Myocyte (in vitro differentiated cells): Measurements from ENCODE around the gene TMCO4. TPM values are rescaled to one million over a fixed set of nuclear protein-coding genes. Genes with fewer than 3 reads are reported as not detected.

Experiments used
- DNase-seq: peaks from one replicate; pipeline ENCODE4 v3.0.0-alpha.2; 2012; ENCODE audit warnings: low read depth
- total RNA-seq: library from RNA; depleted of rRNA; stranded (reverse); fragments of >200 nt; gene quantifications from 2 replicates; pipeline ENCODE4 v1.2.3, GENCODE V29; 2014

Gene TMCO4
- total RNA-seq, 1 donor from 2014 or later, result 11.0 TPM

GRCh38 chr1:19689085-19689757 lies 110.5 kb downstream of the TMCO4 start:
- no peak for DNase-seq

DNA sequence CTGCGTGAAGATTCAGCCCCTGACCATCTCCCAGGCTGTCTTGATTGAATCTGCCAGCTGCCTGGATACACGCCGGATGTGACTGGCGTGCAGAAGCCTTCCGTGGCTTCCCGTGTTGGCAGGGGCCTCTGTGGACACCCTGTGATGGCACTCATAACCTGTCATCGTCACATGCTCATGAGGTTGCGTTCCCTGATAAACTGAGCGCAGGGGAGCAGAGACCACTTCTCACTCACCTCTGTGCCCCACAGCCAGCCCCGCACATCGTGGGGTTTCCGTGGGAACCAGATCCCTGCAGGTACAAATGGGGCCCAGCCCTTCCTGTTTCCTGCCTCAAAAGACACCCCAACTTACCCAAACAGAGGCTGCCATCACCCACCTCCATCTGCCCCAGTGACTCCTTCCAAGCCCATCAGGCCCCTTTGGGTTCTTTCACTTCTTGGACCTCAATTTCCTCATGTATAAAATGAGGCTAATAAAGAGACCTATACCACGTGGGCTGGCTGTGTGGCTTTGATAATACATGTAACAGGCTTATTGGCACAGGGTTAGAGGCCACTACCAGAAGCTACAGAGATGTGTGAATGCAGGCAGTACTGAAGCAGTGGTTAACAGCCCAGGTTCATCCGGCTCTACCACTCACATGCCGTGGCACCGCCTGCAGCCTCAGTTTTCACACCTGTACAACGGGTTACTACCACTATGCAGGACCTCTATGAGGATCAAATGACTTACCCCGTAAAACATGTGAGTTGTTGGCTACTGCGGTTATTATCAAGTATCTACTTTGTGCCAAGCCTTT lies 111.5 kb downstream of the TMCO4 start:
- DNase-seq, result no peak

DNA sequence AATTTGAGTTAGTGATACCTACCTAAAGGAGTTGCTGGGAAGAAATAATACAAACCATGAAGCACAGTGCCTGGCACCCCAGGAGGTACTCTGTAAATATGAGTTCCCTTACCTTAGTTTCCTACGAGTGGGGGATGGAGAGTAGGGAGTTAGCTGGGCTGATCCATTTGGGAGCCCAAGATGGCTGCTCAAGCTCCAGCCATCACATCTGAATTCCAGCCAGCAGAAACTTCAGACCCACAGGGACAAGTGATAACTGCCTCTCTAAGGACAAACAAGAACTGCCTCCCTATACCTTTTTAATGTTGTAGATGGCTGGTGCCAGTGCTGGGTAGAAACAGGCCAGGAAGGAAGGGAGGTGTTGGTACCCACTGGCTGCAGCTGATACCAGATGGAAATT lies 112.3 kb downstream of the TMCO4 start:
- no peak for DNase-seq

DNA sequence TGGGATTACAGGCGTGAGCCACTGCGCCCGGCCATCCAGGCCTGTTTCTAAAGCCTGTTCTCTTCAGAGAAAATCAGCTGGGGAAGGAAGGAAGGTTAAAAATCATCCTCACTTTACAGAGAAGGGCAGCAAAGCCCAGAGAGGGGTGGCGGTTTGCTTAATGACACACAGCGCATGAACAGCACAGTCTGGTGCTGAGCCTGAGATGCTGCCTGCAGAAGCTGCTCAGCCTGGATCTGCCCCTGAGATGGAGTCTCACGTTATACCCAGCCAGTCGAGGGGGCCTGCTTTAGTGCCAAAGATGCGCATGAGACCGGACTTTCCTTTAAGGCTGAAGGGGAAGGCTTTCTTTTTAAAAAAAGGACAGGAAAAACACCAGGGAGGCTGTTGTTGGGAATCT lies 113.7 kb downstream of the TMCO4 start:
- DNase-seq, result no peak

DNA sequence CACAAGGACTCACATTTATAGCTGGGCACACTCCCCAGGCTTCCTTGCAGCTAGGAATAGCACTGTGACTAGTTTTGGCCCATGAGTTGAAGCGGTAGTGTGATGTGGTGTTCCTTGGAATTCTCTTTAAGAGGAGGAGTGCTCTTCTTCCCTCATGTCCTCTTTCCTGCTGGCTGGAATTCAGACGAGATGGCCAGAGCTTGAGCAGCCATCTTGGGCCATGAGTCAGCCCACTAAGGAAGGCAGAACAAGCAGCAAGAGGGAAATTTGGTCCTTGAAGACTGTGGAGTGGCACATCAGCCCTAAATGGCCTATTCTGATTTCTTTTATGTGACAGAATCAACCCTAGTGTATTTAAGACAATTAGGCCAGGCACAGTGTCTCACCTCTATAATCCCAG lies 115.0 kb downstream of the TMCO4 start:
- DNase-seq, result no peak

- DNase-seq, result no peak
Measured at GRCh38 chr1:19683351-19683750, 116.4 kb downstream of the TMCO4 start.

DNA sequence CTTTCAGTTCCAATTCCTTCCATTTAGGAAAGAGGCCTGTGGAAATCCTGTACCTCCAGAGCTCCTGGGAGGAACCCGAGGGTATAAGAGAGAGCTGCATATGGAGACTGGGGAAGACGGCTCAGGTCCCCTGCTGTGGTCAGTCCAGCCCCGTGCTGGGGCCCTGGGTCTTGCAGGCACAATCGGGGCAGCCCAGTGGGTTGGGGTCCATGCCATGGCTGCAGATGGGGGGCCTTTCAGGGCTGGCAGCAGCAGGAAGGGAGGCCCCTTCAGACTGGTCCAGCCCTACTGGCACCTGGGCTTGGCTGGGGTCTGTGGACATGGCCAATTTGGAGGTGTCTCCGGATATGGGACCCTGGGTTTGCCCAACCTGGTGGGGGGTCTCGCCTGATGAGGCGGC lies 116.8 kb downstream of the TMCO4 start:
- no peak for DNase-seq

DNA sequence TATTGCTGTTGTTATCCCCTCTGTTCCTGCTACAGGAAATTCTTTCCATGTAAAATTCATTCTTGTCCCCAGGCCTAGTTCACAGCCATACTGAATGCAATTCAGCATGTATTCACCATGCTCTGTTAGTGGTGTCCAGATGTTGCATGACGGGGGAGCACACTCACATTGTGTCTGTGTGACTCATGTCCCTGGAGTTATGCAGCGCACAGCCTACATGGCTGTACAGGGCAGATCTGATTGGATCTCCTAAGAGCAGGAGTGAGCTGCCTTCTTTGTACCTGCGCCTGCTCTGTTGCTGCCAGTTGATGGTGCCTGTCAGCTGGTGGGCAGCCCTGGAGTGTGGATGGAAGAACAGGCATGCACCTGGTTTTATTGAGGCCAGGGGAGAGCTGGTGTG lies 117.5 kb downstream of the TMCO4 start:
- DNase-seq, result peak; percentile 19

- no peak for DNase-seq
Measured at GRCh38 chr1:19680644-19681043, 119.1 kb downstream of the TMCO4 start.

DNA sequence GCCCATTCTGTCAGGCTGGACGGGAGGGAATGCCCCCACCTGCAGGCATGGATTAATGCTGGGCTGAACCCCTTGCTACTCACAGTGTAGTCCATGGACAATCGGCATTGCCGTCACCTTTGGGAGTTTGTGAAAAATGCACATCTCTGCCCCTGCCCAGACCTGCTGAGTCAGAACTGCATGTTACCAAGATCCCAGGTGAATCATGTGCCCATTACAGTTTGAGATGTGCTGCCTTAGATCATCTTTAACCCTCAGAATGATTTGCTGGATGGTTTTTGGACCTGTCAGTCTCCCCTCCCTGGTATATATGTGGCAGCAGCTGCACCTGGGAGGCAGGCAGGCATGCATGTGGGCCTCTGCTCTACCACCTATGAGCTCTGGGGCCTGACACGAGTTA lies 120.0 kb downstream of the TMCO4 start:
- no peak for DNase-seq

DNA sequence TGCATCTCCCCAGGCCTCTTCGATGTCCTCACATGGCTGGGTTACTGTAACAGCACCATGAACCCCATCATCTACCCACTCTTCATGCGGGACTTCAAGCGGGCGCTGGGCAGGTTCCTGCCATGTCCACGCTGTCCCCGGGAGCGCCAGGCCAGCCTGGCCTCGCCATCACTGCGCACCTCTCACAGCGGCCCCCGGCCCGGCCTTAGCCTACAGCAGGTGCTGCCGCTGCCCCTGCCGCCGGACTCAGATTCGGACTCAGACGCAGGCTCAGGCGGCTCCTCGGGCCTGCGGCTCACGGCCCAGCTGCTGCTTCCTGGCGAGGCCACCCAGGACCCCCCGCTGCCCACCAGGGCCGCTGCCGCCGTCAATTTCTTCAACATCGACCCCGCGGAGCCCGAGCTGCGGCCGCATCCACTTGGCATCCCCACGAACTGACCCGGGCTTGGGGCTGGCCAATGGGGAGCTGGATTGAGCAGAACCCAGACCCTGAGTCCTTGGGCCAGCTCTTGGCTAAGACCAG lies 120.7 kb downstream of the TMCO4 start:
- no peak for DNase-seq

DNA sequence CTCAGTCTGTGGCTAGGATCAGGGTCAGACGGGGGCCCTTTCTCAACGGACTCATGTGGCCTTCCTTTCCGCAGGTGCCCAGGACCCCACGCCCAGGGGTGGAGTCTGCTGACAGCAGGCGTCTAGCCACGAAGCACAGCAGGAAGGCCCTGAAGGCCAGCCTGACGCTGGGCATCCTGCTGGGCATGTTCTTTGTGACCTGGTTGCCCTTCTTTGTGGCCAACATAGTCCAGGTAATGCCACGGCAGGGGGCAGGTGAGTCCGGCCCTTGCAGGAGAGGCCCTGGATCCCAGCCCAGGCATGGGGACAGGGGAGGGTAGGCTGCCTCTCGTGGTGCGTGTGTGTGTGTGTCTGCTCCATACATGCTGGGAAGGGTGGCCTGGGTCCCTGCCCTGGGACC lies 121.2 kb downstream of the TMCO4 start:
- no peak for DNase-seq

DNA sequence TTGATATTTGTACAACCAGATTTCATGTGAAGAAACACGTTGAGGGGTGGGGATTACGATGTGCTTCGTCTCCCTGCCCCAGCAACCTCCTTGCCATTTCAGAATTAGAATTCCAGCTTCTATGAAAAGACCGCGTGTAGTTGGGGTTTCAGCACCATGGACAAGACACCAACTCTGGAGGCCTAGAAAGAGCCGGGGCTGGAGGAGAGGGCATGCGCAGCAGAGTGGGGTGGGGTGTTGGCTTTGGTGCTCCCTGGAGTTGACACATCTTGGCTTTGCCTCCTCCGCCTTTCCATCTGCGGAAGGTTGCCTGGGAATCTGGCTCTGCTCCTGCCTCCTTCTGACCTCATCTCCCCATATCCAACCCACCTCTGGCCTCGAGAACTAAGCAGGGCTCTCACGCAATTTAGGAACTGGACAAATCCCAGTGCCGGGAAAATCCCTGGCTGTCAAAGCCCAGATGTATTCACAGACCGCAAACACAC lies 123.2 kb downstream of the TMCO4 start:
- DNase-seq, result peak; percentile 92

DNA sequence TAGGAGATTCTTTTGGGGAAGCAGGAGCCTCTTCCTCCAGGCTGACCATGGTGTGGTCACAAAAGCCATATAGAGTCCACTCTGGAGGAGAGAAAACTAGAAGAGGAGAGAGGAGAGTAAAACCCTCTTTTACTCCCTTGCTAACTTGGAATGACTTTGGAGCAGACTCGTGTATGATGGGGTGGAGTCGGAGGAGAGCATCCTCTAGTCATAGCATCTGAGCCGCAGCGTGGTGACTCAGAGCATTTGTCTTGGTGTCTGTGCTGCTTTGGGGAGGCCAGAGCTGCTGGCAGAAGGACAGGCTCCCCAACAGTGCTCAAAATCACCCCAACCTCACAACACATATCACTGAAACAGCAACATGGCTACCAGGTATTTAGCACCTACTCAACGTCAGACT lies 123.9 kb downstream of the TMCO4 start:
- DNase-seq, result no peak

- no peak for DNase-seq
Measured at GRCh38 chr1:19672237-19672636, 127.5 kb downstream of the TMCO4 start.

DNA sequence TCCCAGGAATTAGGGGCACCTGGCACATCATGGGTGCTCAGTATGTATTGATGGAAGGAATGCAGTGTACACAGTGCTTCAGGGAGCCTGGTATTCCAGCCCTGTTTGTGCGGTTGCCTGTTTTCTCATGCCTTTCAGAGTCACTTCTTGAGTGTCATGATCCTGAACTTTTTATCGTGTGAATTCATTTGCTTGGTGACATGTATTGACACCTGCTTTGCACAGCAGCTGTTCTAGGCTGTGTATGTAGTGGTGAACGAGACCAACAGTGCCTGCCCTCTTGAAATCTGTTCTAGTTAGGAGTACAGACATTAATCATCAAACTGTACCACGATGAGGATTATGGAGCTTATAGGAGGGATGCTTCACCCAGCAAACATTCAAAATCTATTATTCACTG lies 128.9 kb downstream of the TMCO4 start:
- DNase-seq, result peak; percentile 75

- peak; percentile 63 for DNase-seq
Measured at GRCh38 chr1:19668888-19669287, 130.8 kb downstream of the TMCO4 start.

DNA sequence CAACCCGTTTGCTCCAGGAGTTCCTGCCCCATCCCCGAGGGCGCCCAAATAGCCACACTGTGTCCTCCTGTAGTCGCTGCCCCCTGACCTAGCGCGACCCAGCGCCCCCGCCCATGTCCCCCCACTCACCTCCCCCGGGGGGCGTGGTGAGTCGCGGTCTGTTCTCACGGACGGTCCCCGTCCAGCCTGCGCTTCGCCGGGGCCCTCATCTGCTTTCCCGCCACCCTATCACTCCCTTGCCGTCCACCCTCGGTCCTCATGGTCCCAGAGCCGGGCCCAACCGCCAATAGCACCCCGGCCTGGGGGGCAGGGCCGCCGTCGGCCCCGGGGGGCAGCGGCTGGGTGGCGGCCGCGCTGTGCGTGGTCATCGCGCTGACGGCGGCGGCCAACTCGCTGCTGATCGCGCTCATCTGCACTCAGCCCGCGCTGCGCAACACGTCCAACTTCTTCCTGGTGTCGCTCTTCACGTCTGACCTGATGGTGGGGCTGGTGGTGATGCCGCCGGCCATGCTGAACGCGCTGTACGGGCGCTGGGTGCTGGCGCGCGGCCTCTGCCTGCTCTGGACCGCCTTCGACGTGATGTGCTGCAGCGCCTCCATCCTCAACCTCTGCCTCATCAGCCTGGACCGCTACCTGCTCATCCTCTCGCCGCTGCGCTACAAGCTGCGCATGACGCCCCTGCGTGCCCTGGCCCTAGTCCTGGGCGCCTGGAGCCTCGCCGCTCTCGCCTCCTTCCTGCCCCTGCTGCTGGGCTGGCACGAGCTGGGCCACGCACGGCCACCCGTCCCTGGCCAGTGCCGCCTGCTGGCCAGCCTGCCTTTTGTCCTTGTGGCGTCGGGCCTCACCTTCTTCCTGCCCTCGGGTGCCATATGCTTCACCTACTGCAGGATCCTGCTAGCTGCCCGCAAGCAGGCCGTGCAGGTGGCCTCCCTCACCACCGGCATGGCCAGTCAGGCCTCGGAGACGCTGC lies 133.9 kb downstream of the TMCO4 start:
- DNase-seq, result no peak

- no peak for DNase-seq
Measured at GRCh38 chr1:19665186-19665495, 134.6 kb downstream of the TMCO4 start.

GRCh38 chr1:19664453-19665185 lies 135.1 kb downstream of the TMCO4 start, which contains the start of gene HTR6:
HTR6 (plus strand) TSS chr1:19664875; CDS start chr1:19665754, 879 bp downstream.
- no peak for DNase-seq

DNA sequence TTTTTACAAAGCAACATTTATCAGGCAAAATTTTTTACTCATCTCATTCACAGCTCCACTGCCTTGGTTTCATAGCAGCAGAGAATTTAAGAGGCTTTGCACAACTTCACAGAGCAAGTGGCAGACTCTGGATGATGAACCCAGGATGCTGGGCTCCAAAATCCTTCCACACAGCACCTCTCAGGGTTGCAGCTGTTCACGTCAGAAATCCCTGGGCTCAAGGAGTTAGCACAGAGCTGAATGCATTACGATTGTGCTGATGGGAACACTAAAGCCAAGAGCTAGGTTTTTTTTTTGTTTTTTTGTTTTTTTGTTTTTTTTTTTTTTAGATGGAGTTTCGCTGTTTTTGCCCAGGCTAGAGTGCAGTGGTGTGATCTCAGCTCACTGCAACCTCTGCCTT lies 137.4 kb downstream of the TMCO4 start:
- DNase-seq, result peak; percentile 53
